Calu3 (cell line): ENCODE data around the gene PDLIM5. TPM values are rescaled to one million over a fixed set of nuclear protein-coding genes. Genes with fewer than 3 reads are reported as not detected.

ENCODE experiments used
- BruUV-seq: library from RNA; stranded (reverse); fragments of 400-500 nt; replicated peaks from 2 replicates; lab custom pipeline; 2021; lab: Mats Ljungman, UMichigan
- CTCF ChIA-PET: fragments of 300-600 bp; sonication (Branson Sonifier 250); formaldehyde crosslinking; loops from one replicate; lab custom pipeline; 2022; ENCODE audit warnings: antibody characterized with exemption; lab: Charles Lee
- DNase-seq: peaks from one replicate; pipeline ENCODE4 v3.0.0; 2022
- H3K27ac Mint-ChIP-seq: one replicate; pipeline ENCODE4 v1.8.0; 2022; ENCODE audit warnings: mixed read lengths; ENCODE audit not compliant: unreplicated experiment
- H3K27me3 Mint-ChIP-seq: one replicate; pipeline ENCODE4 v1.8.0; 2022; ENCODE audit warnings: mixed read lengths; ENCODE audit not compliant: unreplicated experiment
- H3K36me3 Mint-ChIP-seq: one replicate; pipeline ENCODE4 v1.8.0; 2022; ENCODE audit warnings: mild to moderate bottlenecking, moderate library complexity, mixed read lengths; ENCODE audit not compliant: insufficient read depth, unreplicated experiment
- H3K4me1 Mint-ChIP-seq: one replicate; pipeline ENCODE4 v1.8.0; 2022; ENCODE audit warnings: mild to moderate bottlenecking, low read depth, mixed read lengths; ENCODE audit not compliant: unreplicated experiment
- H3K4me3 Mint-ChIP-seq: one replicate; pipeline ENCODE4 v1.8.0; 2022; ENCODE audit warnings: mild to moderate bottlenecking, low read depth, moderate library complexity, mixed read lengths; ENCODE audit not compliant: unreplicated experiment
- H3K9me3 Mint-ChIP-seq: one replicate; pipeline ENCODE4 v1.8.0; 2022; ENCODE audit warnings: low read depth, mixed read lengths; ENCODE audit not compliant: unreplicated experiment
- CTCF ChIP-seq: fragments of 200-600 bp; IDR thresholded peaks from one replicate; pipeline ENCODE4 v1.8.0; 2022; ENCODE audit warnings: antibody characterized with exemption; ENCODE audit not compliant: unreplicated experiment
- intact Hi-C: fragments of 100-400 bp; cut with micrococcal nuclease; formaldehyde crosslinking; loops from one replicate; pipeline ENCODE4 v1.10.0; 2022; ENCODE audit not compliant: unreplicated experiment
- total RNA-seq: library from RNA; stranded (reverse); gene quantifications from 2 replicates; pipeline ENCODE4 v1.2.3, GENCODE V29; 2022

The PDLIM5 gene
- total RNA-seq, 1 experiment from 2014 or later: 122 TPM

GRCh38 chr4:94610145-94610544 lies 158.4 kb downstream of the PDLIM5 start:
- CTCF ChIA-PET: no interaction called here
- H3K4me3 Mint-ChIP-seq: no peak overlapping the region
- peaks cover 2% of the 10 kb centered on the region for H3K4me1 Mint-ChIP-seq
- intact Hi-C loops: loop anchor here (10.0 kb wide), 1 partner anchor 975 kb away; no protein-coding TSS in a partner anchor
- H3K36me3 Mint-ChIP-seq: peaks cover 4% of the 10 kb centered on the region
- no peaks in the 10 kb centered on the region for H3K27me3 Mint-ChIP-seq
- no peak overlapping the region for H3K27ac Mint-ChIP-seq
- no TSS peak for BruUV-seq
- H3K9me3 Mint-ChIP-seq: no peaks in the 10 kb centered on the region
- no peak for TF ChIP-seq CTCF
- no peak for DNase-seq

- no TSS peak for BruUV-seq
- TF ChIP-seq CTCF: no peak
- CTCF ChIA-PET: no interaction called here
- Mint-ChIP-seq H3K4me1 (no peaks in the 10 kb centered on the region), H3K27ac (no peak overlapping the region), H3K36me3 (peaks cover 4% of the 10 kb centered on the region), H3K27me3 (no peaks in the 10 kb centered on the region), H3K9me3 (no peaks in the 10 kb centered on the region), H3K4me3 (no peak overlapping the region)
- intact Hi-C loops: loop anchor here (10.0 kb wide), 1 partner anchor 972 kb away; no protein-coding TSS in a partner anchor
- DNase-seq: no peak
These were observed 161.5 kb downstream of the PDLIM5 start for GRCh38 chr4:94613248-94613647.

- no peak for TF ChIP-seq CTCF
- DNase-seq: no peak
- intact Hi-C loops: loop anchor here (10.0 kb wide), 1 partner anchor 969 kb away; no protein-coding TSS in a partner anchor
- no peak overlapping the region for H3K27ac Mint-ChIP-seq
- peaks cover 11% of the 10 kb centered on the region for H3K36me3 Mint-ChIP-seq
- H3K27me3 Mint-ChIP-seq: no peaks in the 10 kb centered on the region
- H3K4me3 Mint-ChIP-seq: no peak overlapping the region
- no peaks in the 10 kb centered on the region for H3K4me1 Mint-ChIP-seq
- BruUV-seq: no TSS peak
- CTCF ChIA-PET: no interaction called here
- no peaks in the 10 kb centered on the region for H3K9me3 Mint-ChIP-seq
These were observed 163.7 kb downstream of the PDLIM5 start for GRCh38 chr4:94615451-94615850.

GRCh38 chr4:94621491-94622080 lies 169.8 kb downstream of the PDLIM5 start:
- intact Hi-C loops: loop anchor here (1.0 to 5.0 kb wide), 2 partner anchors 111 to 476 kb away; no protein-coding TSS in a partner anchor
- H3K27me3 Mint-ChIP-seq: no peaks in the 10 kb centered on the region
- no TSS peak for BruUV-seq
- CTCF ChIA-PET: interaction anchor here (1.8 kb wide), 1 partner anchor 110 kb away, joined by 11 read pairs; no protein-coding TSS in a partner anchor
- no peaks in the 10 kb centered on the region for H3K9me3 Mint-ChIP-seq
- TF ChIP-seq CTCF: peak; percentile 35
- H3K27ac Mint-ChIP-seq: no peak overlapping the region
- peak; percentile 27 for DNase-seq
- H3K4me1 Mint-ChIP-seq: peaks cover 8% of the 10 kb centered on the region
- no peak overlapping the region for H3K4me3 Mint-ChIP-seq
- H3K36me3 Mint-ChIP-seq: peaks cover 14% of the 10 kb centered on the region
